ENCODE measurements around the gene SERPINB4. TPM values are rescaled to one million over a fixed set of nuclear protein-coding genes. Genes with fewer than 3 reads are reported as not detected.

SERPINB4 gene
- total RNA-seq, 1 experiment from 2014 or later = not detected

GRCh38 chr18:63590966-63591695 is 52.9 kb downstream of the SERPINB4 start:
- DNase-seq (ENCODE audit: low read depth, low spot score) = no peak
- in situ Hi-C loops (cut with HindIII; ENCODE audit: low pct_unique_long_range_greater_than_20kb, low sequenced_read_pairs) = no loop called here

GRCh38 chr18:63590373-63590772 is 53.7 kb downstream of the SERPINB4 start:
- in situ Hi-C loops (cut with HindIII; ENCODE audit: low pct_unique_long_range_greater_than_20kb, low sequenced_read_pairs) = no loop called here
- no peak for DNase-seq (ENCODE audit: low read depth, low spot score)

- DNase-seq (ENCODE audit: low read depth, low spot score) = no peak
- in situ Hi-C loops (cut with HindIII; ENCODE audit: low pct_unique_long_range_greater_than_20kb, low sequenced_read_pairs) = no loop called here
These were observed 55.1 kb downstream of the SERPINB4 start for GRCh38 chr18:63588909-63589308.

Other genes with a start within 250 kb of the SERPINB4 start
- gene VPS4B, start 221.8 kb downstream of the SERPINB4 start, total RNA-seq (2014; rRNA removed; shearing (Covaris generic)) = 51.0 and 51.4 TPM in 2 replicates
- not detected in 2 replicates for gene SERPINB5, start 167.3 kb downstream of the SERPINB4 start, total RNA-seq (2014; rRNA removed; shearing (Covaris generic))
- not detected in 2 replicates for gene SERPINB12, start 101.9 kb downstream of the SERPINB4 start, total RNA-seq (2014; rRNA removed; shearing (Covaris generic))
- gene SERPINB13, start 56.9 kb downstream of the SERPINB4 start, total RNA-seq (2014; rRNA removed; shearing (Covaris generic)) = not detected in 2 replicates
- not detected in 2 replicates for gene SERPINB3, start 17.6 kb upstream of the SERPINB4 start, total RNA-seq (2014; rRNA removed; shearing (Covaris generic))
- gene SERPINB11, start 58.7 kb upstream of the SERPINB4 start, total RNA-seq (2014; rRNA removed; shearing (Covaris generic)) = not detected in 2 replicates
- gene SERPINB7, start 131.2 kb upstream of the SERPINB4 start, total RNA-seq (2014; rRNA removed; shearing (Covaris generic)) = 0.21 and 0.59 TPM in 2 replicates
- 0.35 TPM in 1 of 2 replicates, not detected in the other for gene SERPINB2, start 243.4 kb upstream of the SERPINB4 start, total RNA-seq (2014; rRNA removed; shearing (Covaris generic))